HG03378 (cell line): ENCODE measurements around the gene SFTPA2.
"Not testable (repeated sequence)": the region's sequence is repeated elsewhere in the genome, so short reads cannot be mapped to it uniquely, and the experiment has no call there.

Source experiments
- ATAC-seq: cut with Tn5 transposase; IDR thresholded peaks from one replicate; pipeline ENCODE4 v1.9.1; 2021; ENCODE audit warnings: mild to moderate bottlenecking, moderate library complexity; ENCODE audit not compliant: unreplicated experiment

The SFTPA2 gene

DNA sequence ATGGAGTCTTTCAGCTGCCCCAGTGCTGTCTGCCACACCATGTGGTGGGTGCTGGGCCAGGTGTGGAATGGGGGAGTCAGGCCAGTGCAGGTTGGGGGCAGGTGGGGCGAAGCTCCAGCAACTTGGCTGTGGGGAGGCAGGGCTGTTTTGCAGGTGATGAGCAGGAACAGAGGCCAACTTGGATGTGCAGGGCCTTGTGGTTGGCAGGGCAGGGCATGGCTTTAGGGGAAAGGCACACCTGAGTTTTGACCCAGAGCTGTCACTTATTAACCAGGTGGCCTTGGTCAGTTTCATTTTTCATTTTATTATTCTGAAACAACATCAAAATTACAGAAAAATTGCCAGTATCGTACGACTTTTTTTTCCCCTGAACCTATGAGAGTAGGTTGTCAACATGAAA is 1.1 kb upstream of the SFTPA2 start:
- no peak for ATAC-seq

GRCh38 chr10:79559726-79560125 is 481 bp downstream of the SFTPA2 start:
- no peak for ATAC-seq

GRCh38 chr10:79556961-79557360 is 3.2 kb downstream of the SFTPA2 start:
- ATAC-seq = not testable (repeated sequence)

DNA sequence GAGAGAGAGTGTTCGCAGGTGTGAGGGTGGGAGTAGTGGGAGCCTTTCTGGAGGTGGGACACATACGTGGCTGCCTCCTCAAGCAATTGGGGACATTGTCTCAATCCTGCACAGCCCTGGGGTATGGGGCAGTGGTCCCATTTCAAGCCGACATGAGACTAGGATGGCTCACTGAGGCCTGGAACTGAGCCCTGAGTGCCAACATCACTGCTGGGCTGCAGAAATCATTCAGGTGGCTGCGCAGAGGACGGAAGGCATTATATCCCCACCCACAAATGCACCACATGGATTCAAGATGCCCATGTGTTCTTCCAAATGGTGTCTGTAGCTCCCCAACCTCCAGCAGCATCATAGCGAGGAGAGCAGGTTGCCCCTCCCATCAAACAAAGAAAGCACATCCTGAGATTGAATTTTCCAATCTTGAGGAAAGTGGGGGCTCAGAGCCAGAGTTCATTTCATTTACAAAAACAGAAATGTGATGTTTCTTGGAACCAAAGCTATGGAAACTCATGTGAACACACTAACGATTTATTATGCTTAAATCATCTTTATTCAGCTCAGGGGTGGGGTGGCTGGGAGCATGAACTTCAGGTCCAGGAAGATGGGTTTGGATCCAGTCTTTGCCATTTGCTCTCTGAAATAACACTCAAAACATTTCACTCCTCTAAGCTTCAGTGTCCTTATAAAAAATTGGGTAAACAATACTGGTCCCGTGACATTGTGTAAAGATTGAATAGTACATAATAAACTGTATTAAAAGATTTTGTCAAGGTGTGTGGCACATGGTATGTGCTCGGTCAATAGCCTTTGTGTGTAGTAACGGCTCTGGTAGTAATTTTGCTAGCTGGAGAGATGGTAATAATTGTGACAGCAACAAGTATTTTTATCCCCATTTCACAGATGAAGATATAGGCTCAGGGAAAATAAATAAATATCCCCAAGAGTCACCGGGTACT is 4.6 kb downstream of the SFTPA2 start:
- no peak for ATAC-seq

DNA sequence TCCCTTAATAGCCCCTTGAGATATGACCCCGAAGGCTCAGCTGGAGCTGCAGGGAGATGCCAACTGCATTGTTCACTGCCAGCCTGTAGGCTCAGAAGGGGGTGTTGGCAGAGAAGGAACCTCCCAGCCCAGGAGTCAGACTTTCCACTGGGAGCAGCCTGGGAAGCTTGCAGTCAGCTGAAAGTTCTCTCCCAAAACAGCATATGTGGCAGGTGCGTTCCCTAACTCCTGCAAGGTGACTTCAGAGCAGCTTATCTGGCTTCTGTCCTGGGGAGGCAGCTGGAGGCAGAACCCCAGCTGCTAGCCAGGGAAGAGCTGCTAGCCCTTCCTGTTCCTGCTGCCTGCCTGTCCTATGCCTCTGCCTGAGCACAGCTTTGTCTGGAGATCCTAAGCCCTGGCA is 8.1 kb downstream of the SFTPA2 start:
- no peak for ATAC-seq

- ATAC-seq = no peak
Measured at GRCh38 chr10:79547973-79548372, 12.2 kb downstream of the SFTPA2 start.

DNA sequence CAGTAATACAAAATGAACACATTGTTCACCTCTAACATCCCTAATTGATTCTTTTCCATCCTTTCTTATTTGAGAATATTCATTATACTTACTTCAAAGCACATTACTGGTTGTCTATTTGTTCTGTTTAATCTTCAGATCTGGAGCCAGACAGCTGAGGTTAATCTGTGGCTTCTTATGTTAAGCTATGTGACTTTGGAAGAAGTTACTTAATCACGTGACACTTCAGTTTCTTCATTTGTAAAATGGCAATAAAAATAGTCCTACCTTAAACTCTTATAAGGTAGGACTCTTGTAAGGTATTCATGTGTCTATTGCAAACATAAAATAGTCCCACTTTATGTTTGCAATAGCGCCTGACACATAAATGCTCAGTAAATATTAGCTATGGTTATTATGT is 13.1 kb downstream of the SFTPA2 start:
- ATAC-seq = not testable (repeated sequence)

- not testable (repeated sequence) for ATAC-seq
Measured at GRCh38 chr10:79544926-79545659, 15.1 kb downstream of the SFTPA2 start.

DNA sequence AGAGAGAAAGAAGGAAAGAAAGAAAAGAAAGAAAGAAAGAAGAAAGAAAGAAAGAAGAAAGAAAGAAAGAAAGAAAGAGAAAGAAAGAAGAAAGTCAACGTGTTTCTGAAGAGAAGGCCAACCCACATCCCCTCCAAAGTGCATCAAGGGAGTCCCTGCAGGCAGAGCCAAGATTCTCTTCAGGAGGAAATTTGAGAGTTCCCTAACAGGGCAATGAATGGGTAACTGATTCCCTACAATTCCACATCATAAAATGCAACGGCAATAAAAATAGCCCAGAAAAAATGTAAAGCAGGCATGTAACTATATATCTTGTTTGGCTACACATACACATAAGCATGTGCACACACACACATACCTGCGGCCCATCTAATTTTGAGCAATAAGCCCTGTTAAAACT is 15.8 kb downstream of the SFTPA2 start:
- ATAC-seq = not testable (repeated sequence)

GRCh38 chr10:79542626-79543025 is 17.6 kb downstream of the SFTPA2 start:
- no peak for ATAC-seq

- peak; percentile 97 for ATAC-seq
Measured at GRCh38 chr10:79540930-79541329, 19.3 kb downstream of the SFTPA2 start.

DNA sequence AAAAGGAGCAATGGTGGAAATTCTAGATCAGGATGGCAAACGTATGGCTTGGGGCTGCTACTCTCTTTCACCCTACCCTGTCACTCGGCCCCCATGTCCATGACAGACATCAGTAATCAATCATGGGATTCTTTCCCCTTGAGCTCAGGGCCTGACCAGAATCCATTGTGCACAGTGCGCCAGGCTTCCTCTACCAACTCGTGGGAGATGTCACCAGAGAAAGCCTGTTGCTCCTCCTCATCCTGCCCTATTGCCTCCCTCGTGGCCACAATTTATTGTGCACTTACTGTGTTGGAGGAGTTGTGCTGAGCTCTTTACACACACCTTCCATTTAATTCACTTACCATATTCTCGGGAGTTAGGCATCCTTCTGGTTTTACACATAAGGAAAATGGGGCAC is 21.9 kb downstream of the SFTPA2 start:
- not testable (repeated sequence) for ATAC-seq

DNA sequence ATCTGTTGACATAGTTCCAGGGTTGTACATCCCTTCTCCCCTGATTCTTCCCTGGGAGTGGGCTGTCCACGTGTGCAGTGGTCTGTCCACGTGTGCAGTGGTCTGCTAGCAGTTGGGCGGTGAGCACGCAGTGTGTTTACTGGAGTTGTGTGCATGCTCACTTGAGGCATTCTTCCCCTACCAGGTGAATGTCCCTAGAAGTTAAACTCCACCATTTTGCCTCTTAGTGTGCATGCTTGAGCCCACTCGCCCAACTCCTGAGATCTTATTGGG is 26.4 kb downstream of the SFTPA2 start:
- ATAC-seq = not testable (repeated sequence)

GRCh38 chr10:79533142-79533902 is 26.9 kb downstream of the SFTPA2 start:
- ATAC-seq = not testable (repeated sequence)

GRCh38 chr10:79528261-79528660 is 31.9 kb downstream of the SFTPA2 start:
- not testable (repeated sequence) for ATAC-seq

DNA sequence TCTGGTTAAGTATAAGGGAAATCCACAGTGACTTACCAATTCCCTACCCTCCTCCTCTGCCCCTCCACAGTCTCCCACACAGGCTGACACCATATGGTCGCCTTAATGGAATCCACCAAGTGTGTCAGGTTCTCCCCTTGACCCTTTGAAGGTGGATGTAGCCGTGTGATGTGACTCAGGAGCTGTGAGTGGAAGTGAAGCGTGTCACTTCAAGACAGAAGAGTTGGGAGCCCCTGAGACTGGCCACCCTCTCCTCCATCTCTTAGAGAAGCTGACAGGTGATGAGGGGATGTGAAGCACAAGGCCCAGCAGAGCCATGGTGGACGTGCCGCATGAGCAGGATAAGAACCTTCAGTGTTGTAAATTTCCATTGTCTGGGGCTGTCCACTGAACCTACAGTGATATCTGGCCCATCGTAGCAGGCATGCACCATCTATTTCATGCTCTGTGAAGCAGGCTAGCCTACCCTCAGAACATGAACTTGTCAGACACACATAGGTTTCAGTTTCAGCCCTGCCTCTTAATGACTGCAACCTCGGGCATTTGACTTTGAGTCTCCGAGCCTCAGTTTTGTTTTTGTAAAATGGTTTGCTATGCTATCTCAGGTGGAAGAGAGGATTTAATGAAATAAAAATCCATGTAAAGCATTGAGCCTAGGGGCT is 35.0 kb downstream of the SFTPA2 start:
- ATAC-seq = peak; percentile 80

GRCh38 chr10:79523157-79523853 is 36.9 kb downstream of the SFTPA2 start:
- not testable (repeated sequence) for ATAC-seq

GRCh38 chr10:79522464-79522863 is 37.7 kb downstream of the SFTPA2 start:
- not testable (repeated sequence) for ATAC-seq

- ATAC-seq = not testable (repeated sequence)
Measured at GRCh38 chr10:79521751-79522150, 38.5 kb downstream of the SFTPA2 start.

GRCh38 chr10:79517567-79517966 is 42.6 kb downstream of the SFTPA2 start:
- not testable (repeated sequence) for ATAC-seq
